ENCODE results near the gene PLA2G2E.

GRCh38 chr1:19892628-19893168 lies 30.7 kb downstream of the PLA2G2E start:
- TF ChIP-seq, protein P1, sequence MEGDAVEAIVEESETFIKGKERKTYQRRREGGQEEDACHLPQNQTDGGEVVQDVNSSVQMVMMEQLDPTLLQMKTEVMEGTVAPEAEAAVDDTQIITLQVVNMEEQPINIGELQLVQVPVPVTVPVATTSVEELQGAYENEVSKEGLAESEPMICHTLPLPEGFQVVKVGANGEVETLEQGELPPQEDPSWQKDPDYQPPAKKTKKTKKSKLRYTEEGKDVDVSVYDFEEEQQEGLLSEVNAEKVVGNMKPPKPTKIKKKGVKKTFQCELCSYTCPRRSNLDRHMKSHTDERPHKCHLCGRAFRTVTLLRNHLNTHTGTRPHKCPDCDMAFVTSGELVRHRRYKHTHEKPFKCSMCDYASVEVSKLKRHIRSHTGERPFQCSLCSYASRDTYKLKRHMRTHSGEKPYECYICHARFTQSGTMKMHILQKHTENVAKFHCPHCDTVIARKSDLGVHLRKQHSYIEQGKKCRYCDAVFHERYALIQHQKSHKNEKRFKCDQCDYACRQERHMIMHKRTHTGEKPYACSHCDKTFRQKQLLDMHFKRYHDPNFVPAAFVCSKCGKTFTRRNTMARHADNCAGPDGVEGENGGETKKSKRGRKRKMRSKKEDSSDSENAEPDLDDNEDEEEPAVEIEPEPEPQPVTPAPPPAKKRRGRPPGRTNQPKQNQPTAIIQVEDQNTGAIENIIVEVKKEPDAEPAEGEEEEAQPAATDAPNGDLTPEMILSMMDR (IDR thresholded peaks at IDR 0.05): no peak
- no peak for TF ChIP-seq POLR2A (IDR thresholded peaks at IDR 0.05)

All from esophagus squamous epithelium (tissue), 4 donors.